SK-N-SH treated with all-trans-retinoic acid at 6 μM for 48 hours (cell line): ENCODE results near the gene PHOSPHO1.

Experiments
- ARNTL ChIP-seq: fragments of 450-650 bp; formaldehyde crosslinking; IDR thresholded peaks from 2 replicates; pipeline ENCODE4 v1.5.0; 2020; ENCODE audit warnings: low read depth, mild to moderate bottlenecking, moderate library complexity, borderline replicate concordance
- CREB5 ChIP-seq: fragments of 250-450 bp; sonication (Bioruptor Pico); IDR thresholded peaks from 2 replicates; pipeline ENCODE4 v1.5.1; 2020; ENCODE audit warnings: low read depth, mild to moderate bottlenecking, moderate library complexity
- PATZ1 ChIP-seq: fragments of 250-450 bp; sonication (Bioruptor Pico); IDR thresholded peaks from 2 replicates; pipeline ENCODE4 v1.8.0; 2020; ENCODE audit warnings: mild to moderate bottlenecking, moderate library complexity, borderline replicate concordance
- RARB ChIP-seq: fragments of 250-450 bp; sonication (Bioruptor Pico); IDR thresholded peaks from 2 replicates; pipeline ENCODE4 v1.8.0; 2021; ENCODE audit warnings: mild to moderate bottlenecking, moderate library complexity
- SNAI2 ChIP-seq: fragments of 250-450 bp; sonication (Bioruptor Pico); IDR thresholded peaks from 2 replicates; pipeline ENCODE4 v1.5.0; 2020; ENCODE audit warnings: mild to moderate bottlenecking, moderate library complexity
- TCF4 ChIP-seq: fragments of 250-450 bp; sonication (Bioruptor Pico); IDR thresholded peaks from 2 replicates; pipeline ENCODE4 v1.8.0; 2021; ENCODE audit warnings: mild to moderate bottlenecking, moderate library complexity, borderline replicate concordance
- TOX ChIP-seq: fragments of 250-450 bp; sonication (Bioruptor Pico); IDR thresholded peaks from 2 replicates; pipeline ENCODE4 v1.8.0; 2021; ENCODE audit warnings: mild to moderate bottlenecking, moderate library complexity, borderline replicate concordance
- TSHZ2 ChIP-seq: fragments of 250-450 bp; sonication (Bioruptor Pico); IDR thresholded peaks from 2 replicates; pipeline ENCODE4 v1.5.0; 2020; ENCODE audit warnings: mild to moderate bottlenecking, moderate library complexity
- ZC3H10 ChIP-seq: fragments of 250-450 bp; sonication (Bioruptor Pico); IDR thresholded peaks from 2 replicates; pipeline ENCODE4 v1.5.1; 2021; ENCODE audit warnings: mild to moderate bottlenecking, moderate library complexity
- ZFP3 ChIP-seq: fragments of 250-450 bp; sonication (Bioruptor Pico); IDR thresholded peaks from 2 replicates; pipeline ENCODE4 v1.5.0; 2020; ENCODE audit warnings: mild to moderate bottlenecking, moderate library complexity
- ZFP30 ChIP-seq: fragments of 450-650 bp; formaldehyde crosslinking; IDR thresholded peaks from 2 replicates; pipeline ENCODE4 v1.5.0; 2022; ENCODE audit warnings: mild to moderate bottlenecking, moderate library complexity

GRCh38 chr17:49224997-49225337 lies 5.6 kb downstream of the PHOSPHO1 start:
- TF ChIP-seq PATZ1 (CRISPR knock-in tag) (no peak), CREB5 (CRISPR knock-in tag) (no peak), ARNTL (no peak), SNAI2 (CRISPR knock-in tag) (no peak), TOX (CRISPR knock-in tag) (no peak), TSHZ2 (no peak), TCF4 (CRISPR knock-in tag) (no peak), ZFP3 (CRISPR knock-in tag) (no peak), RARB (CRISPR knock-in tag) (no peak), ZFP30 (CRISPR knock-in tag) (no peak), ZC3H10 (no peak)
